Loucy (cell line): Measurements from ENCODE around the gene TPST2.

Experiments used
- H2AFZ ChIP-seq: fragments of 200-600 bp; sonication (generic); 2 replicates; pipeline ENCODE4 v1.6.0; 2016; ENCODE audit warnings: antibody characterized with exemption, mild to moderate bottlenecking, low read length, moderate library complexity
- H3F3A ChIP-seq: fragments of 200-600 bp; 2 replicates; pipeline ENCODE4 v1.6.0; 2016; ENCODE audit warnings: antibody characterized with exemption, low read depth, mild to moderate bottlenecking
- H3K27me3 ChIP-seq: fragments of 200-600 bp; sonication (generic); 2 replicates; pipeline ENCODE4 v1.6.1; 2014; ENCODE audit warnings: low read length, mild to moderate bottlenecking; ENCODE audit not compliant: insufficient read depth, poor library complexity, severe bottlenecking
- H3K36me3 ChIP-seq: fragments of 200-600 bp; sonication (generic); 2 replicates; pipeline ENCODE4 v1.6.1; 2016; ENCODE audit warnings: low read length; ENCODE audit not compliant: insufficient read depth
- H3K4me1 ChIP-seq: fragments of 200-600 bp; sonication (generic); 2 replicates; pipeline ENCODE4 v1.5.1; 2014; ENCODE audit warnings: low read length, mild to moderate bottlenecking; ENCODE audit not compliant: insufficient read depth, poor library complexity, severe bottlenecking
- H3K4me2 ChIP-seq: fragments of 200-600 bp; sonication (generic); 2 replicates; pipeline ENCODE4 v1.6.0; 2014; ENCODE audit warnings: antibody characterized with exemption, low read length, low read depth, mild to moderate bottlenecking; ENCODE audit not compliant: poor library complexity, severe bottlenecking
- H3K4me3 ChIP-seq: fragments of 200-600 bp; sonication (generic); 2 replicates; pipeline ENCODE4 v1.5.1; 2014; ENCODE audit warnings: low read length, mild to moderate bottlenecking, mixed read lengths; ENCODE audit not compliant: poor library complexity, severe bottlenecking
- H3K79me2 ChIP-seq: fragments of 200-600 bp; sonication (generic); 2 replicates; pipeline ENCODE4 v1.6.1; 2014; ENCODE audit warnings: low read length; ENCODE audit not compliant: insufficient read depth
- H3K9ac ChIP-seq: fragments of 200-600 bp; sonication (generic); 2 replicates; pipeline ENCODE4 v1.6.0; 2014; ENCODE audit warnings: mild to moderate bottlenecking, low read depth, low read length, moderate library complexity; ENCODE audit not compliant: poor library complexity, severe bottlenecking
- H3K9me2 ChIP-seq: fragments of 200-600 bp; sonication (generic); replicated peaks from 2 replicates; pipeline ENCODE4 v1.6.1; 2016; ENCODE audit warnings: low read depth, low read length, mixed read lengths
- H3K9me3 ChIP-seq: fragments of 200-600 bp; sonication (generic); 2 replicates; pipeline ENCODE4 v1.6.1; 2014; ENCODE audit warnings: mild to moderate bottlenecking, antibody characterized with exemption, low read length, low read depth; ENCODE audit not compliant: insufficient read depth
- H4K20me1 ChIP-seq: fragments of 200-600 bp; sonication (generic); 2 replicates; pipeline ENCODE4 v1.6.0; 2014; ENCODE audit warnings: antibody characterized with exemption, low read length, mild to moderate bottlenecking; ENCODE audit not compliant: insufficient read depth, poor library complexity, severe bottlenecking
- EZH2phosphoT487 ChIP-seq: fragments of 200-600 bp; IDR thresholded peaks from 2 replicates; pipeline ENCODE4 v1.6.1; 2018; ENCODE audit warnings: antibody characterized with exemption, mild to moderate bottlenecking, moderate library complexity, borderline replicate concordance
- TF ChIP-seq, protein P1 (sequence below): fragments of 200-600 bp; sonication (generic); conservative IDR thresholded peaks from 2 replicates; pipeline ENCODE4 v1.5.1; 2014; ENCODE audit warnings: mild to moderate bottlenecking, antibody characterized with exemption, low read length

The TPST2 gene

GRCh38 chr22:26599505-26599904 lies 9.6 kb upstream of the TPST2 start:
- Histone ChIP-seq H3K4me3 (no peak overlapping the region), H4K20me1 (no peaks in the 10 kb centered on the region), H3K27me3 (no peaks in the 10 kb centered on the region), H3K36me3 (no peaks in the 10 kb centered on the region), H3K9me2 (no peaks in the 10 kb centered on the region), H2AFZ (no peak overlapping the region), H3K4me1 (peaks cover 4% of the 10 kb centered on the region), H3K4me2 (no peak overlapping the region), H3F3A (no peaks in the 10 kb centered on the region), H3K9me3 (no peaks in the 10 kb centered on the region), H3K9ac (no peak overlapping the region), H3K79me2 (no peaks in the 10 kb centered on the region)
- TF ChIP-seq, protein P1, sequence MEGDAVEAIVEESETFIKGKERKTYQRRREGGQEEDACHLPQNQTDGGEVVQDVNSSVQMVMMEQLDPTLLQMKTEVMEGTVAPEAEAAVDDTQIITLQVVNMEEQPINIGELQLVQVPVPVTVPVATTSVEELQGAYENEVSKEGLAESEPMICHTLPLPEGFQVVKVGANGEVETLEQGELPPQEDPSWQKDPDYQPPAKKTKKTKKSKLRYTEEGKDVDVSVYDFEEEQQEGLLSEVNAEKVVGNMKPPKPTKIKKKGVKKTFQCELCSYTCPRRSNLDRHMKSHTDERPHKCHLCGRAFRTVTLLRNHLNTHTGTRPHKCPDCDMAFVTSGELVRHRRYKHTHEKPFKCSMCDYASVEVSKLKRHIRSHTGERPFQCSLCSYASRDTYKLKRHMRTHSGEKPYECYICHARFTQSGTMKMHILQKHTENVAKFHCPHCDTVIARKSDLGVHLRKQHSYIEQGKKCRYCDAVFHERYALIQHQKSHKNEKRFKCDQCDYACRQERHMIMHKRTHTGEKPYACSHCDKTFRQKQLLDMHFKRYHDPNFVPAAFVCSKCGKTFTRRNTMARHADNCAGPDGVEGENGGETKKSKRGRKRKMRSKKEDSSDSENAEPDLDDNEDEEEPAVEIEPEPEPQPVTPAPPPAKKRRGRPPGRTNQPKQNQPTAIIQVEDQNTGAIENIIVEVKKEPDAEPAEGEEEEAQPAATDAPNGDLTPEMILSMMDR, result no peak

GRCh38 chr22:26597480-26597879 lies 7.5 kb upstream of the TPST2 start:
- Histone ChIP-seq H3F3A (0 out of 2 replicates have a peak, but pooled peaks cover 3% of the 10 kb centered on the region), H3K27me3 (no peaks in the 10 kb centered on the region), H3K4me3 (no peak overlapping the region), H3K9me2 (no peaks in the 10 kb centered on the region), H3K4me2 (no peak overlapping the region), H3K9ac (no peak overlapping the region), H3K9me3 (no peaks in the 10 kb centered on the region), H4K20me1 (no peaks in the 10 kb centered on the region), H3K4me1 (peaks cover 11% of the 10 kb centered on the region), H3K36me3 (no peaks in the 10 kb centered on the region), H2AFZ (no peak overlapping the region), H3K79me2 (no peaks in the 10 kb centered on the region)
- TF ChIP-seq, protein P1, result no peak
- no peak for TF ChIP-seq EZH2phosphoT487

DNA sequence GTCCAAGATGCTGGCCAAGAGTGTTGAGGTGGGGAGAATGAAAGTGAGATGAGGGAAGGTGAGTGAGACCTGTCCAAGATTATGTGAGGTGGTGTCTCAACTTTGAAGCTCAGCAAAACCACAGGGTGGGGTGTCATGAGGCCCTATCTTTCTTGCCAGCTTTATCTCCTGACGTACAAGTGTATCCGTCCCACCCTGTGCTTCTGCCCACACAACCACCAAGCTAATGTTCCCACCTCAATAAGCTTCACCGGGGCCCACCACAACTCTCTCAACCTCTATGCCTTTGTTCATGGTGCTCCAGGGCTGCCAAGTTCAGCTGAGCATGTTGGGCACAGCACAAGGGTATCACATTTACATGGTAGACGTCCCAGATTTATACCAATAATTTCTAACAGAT lies 7.1 kb upstream of the TPST2 start:
- Histone ChIP-seq H4K20me1 (no peaks in the 10 kb centered on the region), H3K9ac (no peak overlapping the region), H3K9me2 (no peaks in the 10 kb centered on the region), H3K9me3 (no peaks in the 10 kb centered on the region), H3K4me2 (no peak overlapping the region), H3K36me3 (no peaks in the 10 kb centered on the region), H3K79me2 (no peaks in the 10 kb centered on the region), H3K4me1 (peaks cover 16% of the 10 kb centered on the region), H3F3A (0 out of 2 replicates have a peak, but pooled peaks cover 3% of the 10 kb centered on the region), H3K4me3 (no peak overlapping the region), H2AFZ (no peak overlapping the region), H3K27me3 (no peaks in the 10 kb centered on the region)
- TF ChIP-seq, protein P1, result no peak
- no peak for TF ChIP-seq EZH2phosphoT487
